Measurements from ENCODE around the gene LDLRAD4.

DNA sequence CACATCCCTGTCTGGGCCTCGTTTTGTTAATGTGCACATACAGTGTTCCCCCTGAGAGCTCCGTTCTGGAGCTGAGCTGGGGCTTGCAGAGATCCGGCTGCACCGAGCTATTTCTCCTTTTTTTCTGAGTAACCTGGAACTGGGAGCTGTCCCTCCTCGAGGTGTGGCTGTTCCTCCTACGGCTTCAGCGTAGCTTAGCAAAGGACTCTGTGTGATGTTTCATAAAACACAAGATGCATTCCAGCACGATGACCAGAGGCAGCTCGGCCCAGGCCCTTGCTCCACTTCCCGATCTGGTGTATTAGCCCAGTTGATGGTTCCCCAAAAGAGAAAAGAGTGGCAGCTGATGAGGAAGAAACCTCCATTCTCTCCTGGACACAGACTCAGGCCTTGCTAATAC, 404.8 kb downstream of the LDLRAD4 start:
- TF ChIP-seq, protein P1, sequence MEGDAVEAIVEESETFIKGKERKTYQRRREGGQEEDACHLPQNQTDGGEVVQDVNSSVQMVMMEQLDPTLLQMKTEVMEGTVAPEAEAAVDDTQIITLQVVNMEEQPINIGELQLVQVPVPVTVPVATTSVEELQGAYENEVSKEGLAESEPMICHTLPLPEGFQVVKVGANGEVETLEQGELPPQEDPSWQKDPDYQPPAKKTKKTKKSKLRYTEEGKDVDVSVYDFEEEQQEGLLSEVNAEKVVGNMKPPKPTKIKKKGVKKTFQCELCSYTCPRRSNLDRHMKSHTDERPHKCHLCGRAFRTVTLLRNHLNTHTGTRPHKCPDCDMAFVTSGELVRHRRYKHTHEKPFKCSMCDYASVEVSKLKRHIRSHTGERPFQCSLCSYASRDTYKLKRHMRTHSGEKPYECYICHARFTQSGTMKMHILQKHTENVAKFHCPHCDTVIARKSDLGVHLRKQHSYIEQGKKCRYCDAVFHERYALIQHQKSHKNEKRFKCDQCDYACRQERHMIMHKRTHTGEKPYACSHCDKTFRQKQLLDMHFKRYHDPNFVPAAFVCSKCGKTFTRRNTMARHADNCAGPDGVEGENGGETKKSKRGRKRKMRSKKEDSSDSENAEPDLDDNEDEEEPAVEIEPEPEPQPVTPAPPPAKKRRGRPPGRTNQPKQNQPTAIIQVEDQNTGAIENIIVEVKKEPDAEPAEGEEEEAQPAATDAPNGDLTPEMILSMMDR (IDR thresholded peaks at IDR 0.05), result no peak
- TF ChIP-seq POLR2A (IDR thresholded peaks at IDR 0.05), result no peak
